Mammary epithelial cell (primary cell): Measurements from ENCODE around the gene ITPR3.

Source experiments
- CTCF ChIP-seq, 2 donors: IDR thresholded peaks in 1 of 2; conservative IDR thresholded peaks in 1 of 2; 2 replicates each; pipeline ENCODE4 v1.5.1; 2011 to 2012; ENCODE audit warnings: inconsistent platforms in 2 of 2, low read length in 2 of 2, mild to moderate bottlenecking in 2 of 2, control low read depth in 1 of 2, low read depth in 1 of 2; ENCODE audit not compliant: insufficient read depth in 1 of 2; ENCODE audit errors: extremely low read depth in 1 of 2
- EZH2 ChIP-seq: IDR thresholded peaks from 2 replicates; pipeline ENCODE4 v1.6.1; 2012; ENCODE audit warnings: low read length, inconsistent platforms, borderline replicate concordance

DNA sequence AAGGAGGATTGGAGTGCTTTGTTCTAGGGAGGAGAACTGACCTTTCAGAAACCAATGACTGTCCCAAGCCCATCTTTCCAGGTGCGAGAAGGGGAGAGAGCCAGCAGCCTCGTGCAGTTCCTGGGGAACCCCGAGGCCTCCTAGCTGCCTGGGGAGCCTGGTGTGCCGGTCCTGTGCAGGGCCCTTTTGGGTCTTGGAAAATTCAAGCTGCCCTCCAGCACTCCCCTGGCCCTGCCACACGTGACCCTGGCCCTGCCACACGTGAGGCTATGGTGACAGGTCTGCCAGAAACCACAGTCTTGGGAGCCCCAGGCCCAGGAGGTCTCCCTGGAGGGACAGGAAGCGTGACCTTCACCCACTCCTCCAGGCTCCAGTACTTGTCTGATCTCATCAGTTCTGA is 109.9 kb downstream of the ITPR3 start:
- TF ChIP-seq CTCF (conservative IDR thresholded peaks at IDR 0.05 in 1 of 2, IDR thresholded peaks at IDR 0.05 in 1 of 2; ENCODE audit: extremely low read depth in 1 of 2, insufficient read depth in 1 of 2, low read depth in 1 of 2, low read length in 2 of 2) (no peak), EZH2 (no peak)
